GM23248 (cell line): ENCODE measurements around the gene KAZN. TPM values are rescaled to one million over a fixed set of nuclear protein-coding genes. Genes with fewer than 3 reads are reported as not detected.

Experiments
- DNase-seq: peaks from one replicate; pipeline ENCODE4 v3.0.0-alpha.2; 2015
- H2AFZ ChIP-seq: fragments of 200-600 bp; sonication (generic); 2 replicates; pipeline ENCODE4 v1.6.1; 2016; ENCODE audit warnings: antibody characterized with exemption
- H3F3A ChIP-seq: fragments of 200-600 bp; sonication (generic); 2 replicates; pipeline ENCODE4 v1.6.1; 2016; ENCODE audit warnings: mild to moderate bottlenecking, antibody characterized with exemption, mixed run types; ENCODE audit not compliant: insufficient read depth
- H3K27ac ChIP-seq: fragments of 200-600 bp; sonication (generic); 2 replicates; pipeline ENCODE4 v1.5.1; 2016; ENCODE audit warnings: mild to moderate bottlenecking
- H3K27me3 ChIP-seq: fragments of 200-600 bp; sonication (generic); replicated peaks from 2 replicates; pipeline ENCODE4 v1.6.1; 2016; ENCODE audit warnings: mild to moderate bottlenecking; ENCODE audit not compliant: insufficient read depth
- H3K36me3 ChIP-seq: fragments of 200-600 bp; sonication (generic); 2 replicates; pipeline ENCODE4 v1.6.1; 2016; ENCODE audit warnings: low read depth, mild to moderate bottlenecking
- H3K4me1 ChIP-seq: fragments of 200-600 bp; sonication (generic); 2 replicates; pipeline ENCODE4 v1.6.1; 2016; ENCODE audit warnings: mild to moderate bottlenecking; ENCODE audit not compliant: insufficient read depth
- H3K4me2 ChIP-seq: fragments of 200-600 bp; sonication (generic); one replicate; pipeline ENCODE4 v1.6.1; 2016; ENCODE audit warnings: mild to moderate bottlenecking; ENCODE audit not compliant: unreplicated experiment
- H3K4me3 ChIP-seq: fragments of 200-600 bp; sonication (generic); 2 replicates; pipeline ENCODE4 v1.5.1; 2016; ENCODE audit warnings: mild to moderate bottlenecking
- H3K79me2 ChIP-seq: fragments of 200-600 bp; sonication (generic); 2 replicates; pipeline ENCODE4 v1.6.1; 2016; ENCODE audit warnings: mild to moderate bottlenecking; ENCODE audit not compliant: insufficient read depth
- H3K9ac ChIP-seq: fragments of 200-600 bp; sonication (generic); 2 replicates; pipeline ENCODE4 v1.6.1; 2016; ENCODE audit warnings: mild to moderate bottlenecking
- H3K9me2 ChIP-seq: fragments of 200-600 bp; sonication (generic); 2 replicates; pipeline ENCODE4 v1.6.1; 2016; ENCODE audit warnings: mixed run types, mild to moderate bottlenecking, moderate library complexity; ENCODE audit not compliant: insufficient read depth
- H3K9me3 ChIP-seq: fragments of 200-600 bp; sonication (generic); one replicate; pipeline ENCODE4 v1.6.1; 2017; ENCODE audit warnings: low read depth
- H4K20me1 ChIP-seq: fragments of 200-600 bp; sonication (generic); 2 replicates; pipeline ENCODE4 v1.6.0; 2016; ENCODE audit not compliant: insufficient read depth
- EZH2 ChIP-seq: fragments of 200-600 bp; sonication (generic); IDR thresholded peaks from 2 replicates; pipeline ENCODE4 v1.6.1; 2018; ENCODE audit warnings: antibody characterized with exemption, mild to moderate bottlenecking; ENCODE audit not compliant: insufficient read depth, poor library complexity, severe bottlenecking
- EZH2phosphoT487 ChIP-seq: fragments of 200-600 bp; sonication (generic); IDR thresholded peaks from 2 replicates; pipeline ENCODE4 v1.6.1; 2018; ENCODE audit warnings: antibody characterized with exemption, moderate library complexity, mild to moderate bottlenecking, low read depth; ENCODE audit not compliant: insufficient read depth
- WGBS, 2 experiments: methylation state at CpG; one replicate each; pipeline ENCODE4 v1.1.6; 2015 to 2017; ENCODE audit warnings: low lambda C conversion rate in 2 of 2, low coverage in 1 of 2; ENCODE audit errors: missing lambda C conversion rate in 2 of 2; 5-methylcytosine and 5-hydroxymethylcytosine counted together
- in situ Hi-C: fragments of 300-500 bp; cut with MboI; formaldehyde crosslinking; loops from 2 replicates; pipeline ENCODE4 v1.15.0; 2020
- polyA plus RNA-seq: library from polyadenylated mRNA; unstranded; fragments of >200 nt; fragmentation: Nextera tagmentation; extraction: Ambion mirVana; gene quantifications from 2 replicates; pipeline ENCODE4 v1.2.1, GENCODE V29; 2016
- total RNA-seq: library from RNA; depleted of rRNA; stranded (reverse); fragments of >200 nt; shearing (Covaris generic); gene quantifications from 2 replicates; pipeline ENCODE4 v1.2.3, GENCODE V29; 2014

KAZN gene
- total and polyA plus RNA-seq, 2 experiments from 2014 or later = 4.9 to 7.2 TPM

- Histone ChIP-seq H3F3A (no peaks in the 10 kb centered on the region), H3K36me3 (no peaks in the 10 kb centered on the region), H3K4me2 (no peak overlapping the region), H3K9me3 (no peaks in the 10 kb centered on the region), H3K79me2 (no peaks in the 10 kb centered on the region), H3K27ac (no peak overlapping the region), H3K27me3 (no peaks in the 10 kb centered on the region), H3K4me1 (no peaks in the 10 kb centered on the region), H3K4me3 (no peak overlapping the region), H3K9me2 (no peaks in the 10 kb centered on the region), H4K20me1 (no peaks in the 10 kb centered on the region), H3K9ac (no peak overlapping the region), H2AFZ (no peak overlapping the region)
- no peak for DNase-seq
- in situ Hi-C loops = no loop called here
- WGBS, 2 experiments = 74 to 79% methylated on average over 3 to 4 of the region's 4 CpGs
- TF ChIP-seq EZH2phosphoT487 = no peak
- no peak for TF ChIP-seq EZH2
These were observed 490.9 kb downstream of the KAZN start for GRCh38 chr1:15089258-15089992.

DNA sequence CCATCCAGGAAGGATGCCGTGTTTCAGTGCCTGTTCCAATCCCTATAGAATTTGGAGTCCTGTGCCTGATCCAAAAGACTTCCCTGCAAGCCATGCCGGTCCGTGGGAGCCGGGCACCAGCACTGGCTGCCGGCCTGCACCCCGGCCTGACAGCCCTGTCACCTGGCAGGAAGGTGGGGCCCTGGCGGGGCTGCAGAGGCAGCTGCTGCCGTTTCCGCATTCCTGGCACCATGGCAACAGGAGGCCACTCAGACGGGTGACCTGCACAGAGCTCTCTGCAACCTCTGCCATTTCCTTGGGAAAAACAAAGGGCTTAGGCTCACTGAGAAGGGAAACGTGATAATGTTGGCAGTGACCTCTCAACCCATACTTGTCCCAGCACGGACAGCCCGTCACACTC is 491.9 kb downstream of the KAZN start:
- WGBS, 2 experiments = 69 to 74% methylated on average over 13 of the region's 13 CpGs
- no peaks in the 10 kb centered on the region for H3K79me2 ChIP-seq
- no peak overlapping the region for H3K4me2 ChIP-seq
- no peaks in the 10 kb centered on the region for H4K20me1 ChIP-seq
- H3F3A ChIP-seq = no peaks in the 10 kb centered on the region
- no peak for DNase-seq
- in situ Hi-C loops = no loop called here
- no peak overlapping the region for H3K4me3 ChIP-seq
- no peaks in the 10 kb centered on the region for H3K36me3 ChIP-seq
- H3K9ac ChIP-seq = no peak overlapping the region
- H3K9me2 ChIP-seq = no peaks in the 10 kb centered on the region
- H3K27ac ChIP-seq = no peak overlapping the region
- no peaks in the 10 kb centered on the region for H3K27me3 ChIP-seq
- TF ChIP-seq EZH2 = no peak
- TF ChIP-seq EZH2phosphoT487 = no peak
- H2AFZ ChIP-seq = no peak overlapping the region
- H3K9me3 ChIP-seq = no peaks in the 10 kb centered on the region
- H3K4me1 ChIP-seq = no peaks in the 10 kb centered on the region

DNA sequence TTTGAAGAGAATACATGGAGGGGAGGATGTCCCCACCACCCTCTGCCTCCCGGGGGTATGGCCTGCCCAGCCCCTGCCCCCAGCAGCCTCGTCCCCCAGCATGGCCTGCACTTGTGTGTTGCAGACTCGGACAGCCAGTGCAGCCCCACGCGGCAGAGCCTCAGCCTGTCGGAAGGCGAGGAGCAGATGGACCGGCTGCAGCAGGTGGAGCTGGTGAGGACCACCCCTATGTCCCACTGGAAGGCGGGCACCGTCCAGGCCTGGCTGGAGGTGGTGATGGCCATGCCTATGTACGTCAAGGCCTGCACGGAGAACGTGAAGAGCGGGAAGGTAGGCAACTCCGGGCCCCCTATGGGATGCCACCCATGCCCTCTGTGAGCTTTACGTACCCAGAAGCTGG is 495.6 kb downstream of the KAZN start:
- no peak for DNase-seq
- no peak overlapping the region for H2AFZ ChIP-seq
- H3K4me3 ChIP-seq = no peak overlapping the region
- in situ Hi-C loops = no loop called here
- H3K9me2 ChIP-seq = no peaks in the 10 kb centered on the region
- no peaks in the 10 kb centered on the region for H3K9me3 ChIP-seq
- H3K79me2 ChIP-seq = no peaks in the 10 kb centered on the region
- H3K4me2 ChIP-seq = no peak overlapping the region
- H4K20me1 ChIP-seq = no peaks in the 10 kb centered on the region
- H3F3A ChIP-seq = no peaks in the 10 kb centered on the region
- no peak overlapping the region for H3K27ac ChIP-seq
- no peak overlapping the region for H3K9ac ChIP-seq
- 72 to 86% methylated on average over 11 to 16 of the region's 16 CpGs for WGBS, 2 experiments
- H3K4me1 ChIP-seq = no peaks in the 10 kb centered on the region
- TF ChIP-seq EZH2phosphoT487 (no peak), EZH2 (no peak)
- H3K27me3 ChIP-seq = no peaks in the 10 kb centered on the region
- no peaks in the 10 kb centered on the region for H3K36me3 ChIP-seq

- no peak overlapping the region for H3K27ac ChIP-seq
- H3K4me1 ChIP-seq = no peaks in the 10 kb centered on the region
- H3K4me3 ChIP-seq = no peak overlapping the region
- H4K20me1 ChIP-seq = no peaks in the 10 kb centered on the region
- no peaks in the 10 kb centered on the region for H3K36me3 ChIP-seq
- 75 to 78% methylated on average over 21 to 26 of the region's 26 CpGs for WGBS, 2 experiments
- no peaks in the 10 kb centered on the region for H3F3A ChIP-seq
- no peak overlapping the region for H2AFZ ChIP-seq
- no peaks in the 10 kb centered on the region for H3K27me3 ChIP-seq
- in situ Hi-C loops = no loop called here
- H3K9ac ChIP-seq = no peak overlapping the region
- H3K79me2 ChIP-seq = no peaks in the 10 kb centered on the region
- no peaks in the 10 kb centered on the region for H3K9me2 ChIP-seq
- no peak for DNase-seq
- no peak overlapping the region for H3K4me2 ChIP-seq
- no peaks in the 10 kb centered on the region for H3K9me3 ChIP-seq
- no peak for TF ChIP-seq EZH2
- no peak for TF ChIP-seq EZH2phosphoT487
These were observed 496.4 kb downstream of the KAZN start for GRCh38 chr1:15094719-15095495.
